ENCODE results near the gene TBC1D17.

- no peak for TF ChIP-seq EZH2 (IDR thresholded peaks at IDR 0.05; ENCODE audit: low read length)
- TF ChIP-seq, protein P1, sequence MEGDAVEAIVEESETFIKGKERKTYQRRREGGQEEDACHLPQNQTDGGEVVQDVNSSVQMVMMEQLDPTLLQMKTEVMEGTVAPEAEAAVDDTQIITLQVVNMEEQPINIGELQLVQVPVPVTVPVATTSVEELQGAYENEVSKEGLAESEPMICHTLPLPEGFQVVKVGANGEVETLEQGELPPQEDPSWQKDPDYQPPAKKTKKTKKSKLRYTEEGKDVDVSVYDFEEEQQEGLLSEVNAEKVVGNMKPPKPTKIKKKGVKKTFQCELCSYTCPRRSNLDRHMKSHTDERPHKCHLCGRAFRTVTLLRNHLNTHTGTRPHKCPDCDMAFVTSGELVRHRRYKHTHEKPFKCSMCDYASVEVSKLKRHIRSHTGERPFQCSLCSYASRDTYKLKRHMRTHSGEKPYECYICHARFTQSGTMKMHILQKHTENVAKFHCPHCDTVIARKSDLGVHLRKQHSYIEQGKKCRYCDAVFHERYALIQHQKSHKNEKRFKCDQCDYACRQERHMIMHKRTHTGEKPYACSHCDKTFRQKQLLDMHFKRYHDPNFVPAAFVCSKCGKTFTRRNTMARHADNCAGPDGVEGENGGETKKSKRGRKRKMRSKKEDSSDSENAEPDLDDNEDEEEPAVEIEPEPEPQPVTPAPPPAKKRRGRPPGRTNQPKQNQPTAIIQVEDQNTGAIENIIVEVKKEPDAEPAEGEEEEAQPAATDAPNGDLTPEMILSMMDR (optimal IDR thresholded peaks at IDR 0.05 in 1 of 3, IDR thresholded peaks at IDR 0.05 in 1 of 3, conservative IDR thresholded peaks at IDR 0.05 in 1 of 3; ENCODE audit: extremely low read depth in 1 of 3, insufficient read depth in 2 of 3, low read length in 3 of 3) = no peak
Measured at GRCh38 chr19:49830766-49831165, 46.7 kb upstream of the TBC1D17 start.
